Measurements from ENCODE around the gene SLC4A1.

GRCh38 chr17:44199553-44200477 is 68.1 kb downstream of the SLC4A1 start, which contains the start of gene ATXN7L3:
- peak in 1 of 2 donors; percentile 22 for TF ChIP-seq POLR2A (IDR thresholded peaks at IDR 0.05)
- no peak for TF ChIP-seq CTCF (IDR thresholded peaks at IDR 0.05)

Data from thyroid gland (tissue), 4 donors.